IMR-90 (cell line): ENCODE data around the gene CXCL16. TPM values are rescaled to one million over a fixed set of nuclear protein-coding genes. Genes with fewer than 3 reads are reported as not detected.

ENCODE experiments used
- ATAC-seq: fragments of 200-7000 bp; cut with Tn5 transposase; 2 replicates; pipeline ENCODE4 v1.9.1; 2020; ENCODE audit warnings: low read depth, mild to moderate bottlenecking, moderate library complexity
- BruUV-seq: library from RNA; stranded (reverse); fragments of 400-500 nt; replicated peaks from 2 replicates; lab custom pipeline; 2021; lab: Mats Ljungman, UMichigan
- CTCF ChIA-PET: fragments of 300-600 bp; formaldehyde crosslinking; extraction: SDS; loops from one replicate; lab custom pipeline; 2021; ENCODE audit warnings: antibody characterized with exemption; lab: Yijun Ruan, JAX
- POLR2A ChIA-PET: fragments of 300-600 bp; sonication (Branson Sonifier 250); formaldehyde crosslinking; loops from one replicate; lab custom pipeline; 2022; ENCODE audit warnings: antibody characterized with exemption; ENCODE audit not compliant: unreplicated experiment; lab: Charles Lee
- DNase-seq: peaks from one replicate; pipeline ENCODE4 v3.0.0; 2013
- H2AFZ ChIP-seq: replicated peaks from 2 replicates; pipeline ENCODE3; 2013; ENCODE audit warnings: low read length, mild to moderate bottlenecking; ENCODE audit not compliant: poor library complexity
- H2AK5ac ChIP-seq: 2 replicates; pipeline ENCODE4 v1.6.1; 2013; ENCODE audit warnings: low read depth, low read length, inconsistent platforms
- H2AK9ac ChIP-seq: replicated peaks from 2 replicates; pipeline ENCODE3; 2013; ENCODE audit warnings: mild to moderate bottlenecking, low read depth, low read length, moderate library complexity; ENCODE audit not compliant: poor library complexity
- H2BK120ac ChIP-seq: 2 replicates; pipeline ENCODE4 v1.6.1; 2013; ENCODE audit warnings: low read depth, low read length, inconsistent platforms
- H2BK15ac ChIP-seq: 3 replicates; pipeline ENCODE4 v1.6.1; 2013; ENCODE audit warnings: low read depth, low read length, inconsistent platforms
- H2BK20ac ChIP-seq: 2 replicates; pipeline ENCODE4 v1.6.1; 2013; ENCODE audit warnings: low read depth, mild to moderate bottlenecking, inconsistent platforms, low read length, moderate library complexity
- H2BK5ac ChIP-seq: 2 replicates; pipeline ENCODE4 v1.6.1; 2013; ENCODE audit warnings: mild to moderate bottlenecking, low read depth, low read length, inconsistent platforms; ENCODE audit not compliant: poor library complexity, severe bottlenecking
- H3K14ac ChIP-seq: replicated peaks from 2 replicates; pipeline ENCODE4 v1.6.1; 2013; ENCODE audit warnings: low read depth, low read length, inconsistent platforms
- H3K18ac ChIP-seq: 2 replicates; pipeline ENCODE4 v1.6.1; 2013; ENCODE audit warnings: low read depth, low read length, control low read depth
- H3K23ac ChIP-seq: 2 replicates; pipeline ENCODE4 v1.6.1; 2013; ENCODE audit warnings: low read depth, low read length, inconsistent platforms
- H3K27ac ChIP-seq: 2 replicates; pipeline ENCODE4 v1.5.1; 2013; ENCODE audit warnings: mild to moderate bottlenecking, control low read depth, low read length; ENCODE audit not compliant: insufficient read depth
- H3K27me3 ChIP-seq: 2 replicates; pipeline ENCODE4 v1.6.1; 2013; ENCODE audit warnings: low read length; ENCODE audit not compliant: control insufficient read depth, insufficient read depth
- H3K36me3 ChIP-seq: 2 replicates; pipeline ENCODE4 v1.6.1; 2013; ENCODE audit warnings: low read length, mixed read lengths; ENCODE audit not compliant: control insufficient read depth, insufficient read depth
- H3K4ac ChIP-seq: 2 replicates; pipeline ENCODE4 v1.6.1; 2013; ENCODE audit warnings: low read depth, low read length, inconsistent platforms
- H3K4me1 ChIP-seq: 2 replicates; pipeline ENCODE4 v1.6.1; 2013; ENCODE audit warnings: low read length, mixed read lengths; ENCODE audit not compliant: control insufficient read depth, insufficient read depth
- H3K4me2 ChIP-seq: 2 replicates; pipeline ENCODE4 v1.6.1; 2013; ENCODE audit warnings: low read depth, mild to moderate bottlenecking, control low read depth, low read length, moderate library complexity
- H3K4me3 ChIP-seq: 2 replicates; pipeline ENCODE4 v1.5.1; 2013; ENCODE audit warnings: low read depth, mild to moderate bottlenecking, control low read depth, low read length, moderate library complexity; ENCODE audit not compliant: insufficient read depth
- H3K56ac ChIP-seq: 2 replicates; pipeline ENCODE4 v1.6.1; 2013; ENCODE audit warnings: low read length, inconsistent platforms; ENCODE audit not compliant: insufficient read depth; ENCODE audit errors: extremely low read depth
- H3K79me1 ChIP-seq, 2 experiments: 2 replicates each; pipeline ENCODE4 v1.6.1; 2013; ENCODE audit warnings: low read length in 2 of 2, inconsistent platforms in 1 of 2, low read depth in 1 of 2
- H3K9ac ChIP-seq: 2 replicates; pipeline ENCODE4 v1.6.1; 2013; ENCODE audit warnings: low read depth, low read length, control low read depth
- H3K9me1 ChIP-seq: 2 replicates; pipeline ENCODE4 v1.6.1; 2013; ENCODE audit warnings: low read length, inconsistent platforms; ENCODE audit not compliant: insufficient read depth
- H3K9me3 ChIP-seq: 2 replicates; pipeline ENCODE4 v1.6.1; 2013; ENCODE audit warnings: low read length; ENCODE audit not compliant: control insufficient read depth, insufficient read depth
- H4K20me1 ChIP-seq: 2 replicates; pipeline ENCODE4 v1.6.1; 2013; ENCODE audit warnings: low read length, inconsistent platforms; ENCODE audit not compliant: insufficient read depth
- H4K5ac ChIP-seq: 2 replicates; pipeline ENCODE4 v1.6.1; 2013; ENCODE audit warnings: mild to moderate bottlenecking, low read depth, low read length, control low read depth
- H4K8ac ChIP-seq, 2 experiments: 2 replicates each; pipeline ENCODE4 v1.6.1; 2013; ENCODE audit warnings: low read depth in 2 of 2, low read length in 2 of 2, control low read depth in 1 of 2, inconsistent platforms in 1 of 2
- H4K91ac ChIP-seq: 2 replicates; pipeline ENCODE4 v1.6.1; 2013; ENCODE audit warnings: low read depth, low read length, inconsistent platforms; ENCODE audit not compliant: insufficient read depth
- BHLHE40 ChIP-seq: fragments of 150-350 bp; IDR thresholded peaks from 2 replicates; pipeline ENCODE4 v1.6.1; 2016; ENCODE audit warnings: mild to moderate bottlenecking, low read depth, low read length
- CEBPB ChIP-seq: IDR thresholded peaks from 2 replicates; pipeline ENCODE4 v1.6.1; 2012; ENCODE audit warnings: low read depth, low read length, improper control_type of control experiment
- CHD1 ChIP-seq: IDR thresholded peaks from 2 replicates; pipeline ENCODE4 v1.6.1; 2012; ENCODE audit warnings: low read depth, low read length, improper control_type of control experiment
- CTCF ChIP-seq: conservative IDR thresholded peaks from 2 replicates; pipeline ENCODE4 v1.5.1; 2012; ENCODE audit warnings: mild to moderate bottlenecking, low read depth, low read length, improper control_type of control experiment
- FOS ChIP-seq: fragments of 150-350 bp; IDR thresholded peaks from 2 replicates; pipeline ENCODE4 v1.6.1; 2016; ENCODE audit warnings: low read depth, low read length
- MAZ ChIP-seq: IDR thresholded peaks from 2 replicates; pipeline ENCODE4 v1.6.1; 2012; ENCODE audit warnings: low read depth, mild to moderate bottlenecking, low read length, improper control_type of control experiment, moderate library complexity, borderline replicate concordance
- MXI1 ChIP-seq: IDR thresholded peaks from 2 replicates; pipeline ENCODE4 v1.6.1; 2012; ENCODE audit warnings: low read depth, mild to moderate bottlenecking, low read length, moderate library complexity, borderline replicate concordance
- POLR2A ChIP-seq: IDR thresholded peaks from 2 replicates; pipeline ENCODE4 v1.6.1; 2012; ENCODE audit warnings: mild to moderate bottlenecking, low read depth, low read length
- RAD21 ChIP-seq: IDR thresholded peaks from 2 replicates; pipeline ENCODE4 v1.6.1; 2012; ENCODE audit warnings: low read length, improper control_type of control experiment
- RCOR1 ChIP-seq: IDR thresholded peaks from 2 replicates; pipeline ENCODE4 v1.6.1; 2012; ENCODE audit warnings: mild to moderate bottlenecking, low read length, improper control_type of control experiment; ENCODE audit not compliant: insufficient replicate concordance
- RFX5 ChIP-seq: IDR thresholded peaks from 2 replicates; pipeline ENCODE4 v1.8.0; 2012; ENCODE audit warnings: low read depth, mild to moderate bottlenecking, low read length, moderate library complexity
- WGBS, 2 experiments: methylation state at CpG; one replicate each; pipeline versions ENCODE4 v1.1.5 to v1.1.7; 2013; ENCODE audit warnings: missing lambda C conversion rate in 2 of 2; ENCODE audit not compliant: insufficient read length in 1 of 2; ENCODE audit errors: extremely low coverage in 2 of 2; 5-methylcytosine and 5-hydroxymethylcytosine counted together
- dilution Hi-C: fragments of 300-500 bp; cut with HindIII; formaldehyde crosslinking; loops from one replicate; pipeline ENCODE4 v1.14.3; 2018; ENCODE audit warnings: low sequenced_read_pairs; ENCODE audit not compliant: unreplicated experiment
- in situ Hi-C: fragments of 300-500 bp; cut with MboI; formaldehyde crosslinking; loops from 3 replicates; pipeline ENCODE4 v1.14.3; 2019; ENCODE audit warnings: low sequenced_read_pairs, inconsistent platforms, mixed read lengths
- intact Hi-C: fragments of 100-400 bp; cut with micrococcal nuclease; formaldehyde crosslinking; loops from 2 replicates; pipeline ENCODE4 v1.10.0; 2022
- polyA plus RNA-seq, 3 experiments: library from polyadenylated mRNA; depleted of rRNA; stranded (reverse); fragments of >200 nt; gene quantifications; 2 replicates each; pipeline ENCODE4 v1.2.3, GENCODE V29; 2012; ENCODE audit warnings: low replicate concordance in 1 of 3
- total RNA-seq: library from RNA; depleted of rRNA; stranded (reverse); fragments of >200 nt; gene quantifications from 2 replicates; pipeline ENCODE4 v1.2.3, GENCODE V29; 2012

CXCL16 gene
- total and polyA plus RNA-seq, 2 of the 4 experiments (the other 2 are of a cell fraction) = 0.36 to 1.6 TPM

- WGBS, 2 experiments = no CpG with 5 or more reads among the region's 10 CpGs
Observed at GRCh38 chr17:4719146-4719545, 20.6 kb downstream of the CXCL16 start.

More at GRCh38 chr17:4719146-4719545, 20.6 kb downstream of the CXCL16 start:
- Histone ChIP-seq H3K36me3 (peaks cover 2% of the 10 kb centered on the region; the same call in 1 of the 2 replicates), H4K5ac (no peak overlapping the region), H3K9me3 (no peaks in the 10 kb centered on the region), H3K14ac (no peak overlapping the region), H2BK5ac (no peak overlapping the region), H4K91ac (no peak overlapping the region), H4K20me1 (0 out of 2 replicates have a peak, but pooled peaks cover 3% of the 10 kb centered on the region), H3K4me3 (no peak overlapping the region), H3K79me1 (no peaks in the 10 kb centered on the region), H3K23ac (no peak overlapping the region), H3K9me1 (peaks cover 5% of the 10 kb centered on the region), H4K8ac (no peak overlapping the region), H2BK20ac (no peak overlapping the region), H2BK120ac (no peak overlapping the region), H2BK15ac (no peak overlapping the region), H2AK9ac (no peak overlapping the region), H3K27ac (no peak overlapping the region), H2AFZ (no peak overlapping the region), H3K4me2 (no peak overlapping the region), H3K27me3 (no peaks in the 10 kb centered on the region), H3K4ac (no peak overlapping the region), H3K56ac (no peak overlapping the region), H3K4me1 (peaks cover 5% of the 10 kb centered on the region), H2AK5ac (no peak overlapping the region), H3K9ac (no peak overlapping the region), H3K18ac (no peak overlapping the region)
- ChIA-PET POLR2A (no interaction called here), CTCF (no interaction called here)
- dilution Hi-C loops = no loop called here
- ATAC-seq (no peak), DNase-seq (no peak)
- no TSS peak for BruUV-seq
- intact Hi-C loops = no loop called here
- in situ Hi-C loops = loop anchor here (10.0 kb wide), 1 partner anchor 166 kb away; no protein-coding TSS in a partner anchor
- TF ChIP-seq POLR2A (no peak), BHLHE40 (no peak), RCOR1 (no peak), MXI1 (no peak), RFX5 (no peak), MAZ (no peak), FOS (no peak), CHD1 (no peak), RAD21 (no peak), CEBPB (no peak), CTCF (no peak)
